ENCODE data around the gene NRN1L.
"Not testable (repeated sequence)": the region's sequence is repeated elsewhere in the genome, so short reads cannot be mapped to it uniquely, and the experiment has no call there.

NRN1L gene

GRCh38 chr16:67882374-67883145 is 2.1 kb upstream of the NRN1L start:
- DNase-seq = no peak

GRCh38 chr16:67883146-67883871 is 1.4 kb upstream of the NRN1L start:
- no peak for DNase-seq

DNA sequence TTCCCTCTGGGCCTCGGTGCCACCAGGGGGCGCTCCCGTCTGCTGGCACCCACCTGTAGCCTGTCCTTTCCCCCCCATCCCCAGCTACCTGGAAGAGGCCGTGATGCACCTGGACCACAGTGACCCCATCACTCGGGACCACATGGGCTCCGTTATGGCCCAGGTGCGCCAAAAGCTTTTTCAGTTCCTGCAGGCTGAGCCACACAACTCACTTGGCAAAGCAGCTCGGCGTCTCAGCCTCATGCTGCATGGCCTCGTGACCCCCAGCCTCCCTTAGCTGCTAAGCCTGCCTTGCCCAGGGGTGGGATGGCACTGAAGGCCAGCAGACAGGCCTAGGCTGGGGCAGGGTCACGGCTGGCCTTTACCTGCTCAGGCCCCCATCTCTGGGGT is 818 bp upstream of the NRN1L start:
- peak; percentile 38 for DNase-seq

- DNase-seq = no peak
Measured at GRCh38 chr16:67885545-67885944, 860 bp downstream of the NRN1L start.

GRCh38 chr16:67885976-67886375 is 1.3 kb downstream of the NRN1L start:
- no peak for DNase-seq

DNA sequence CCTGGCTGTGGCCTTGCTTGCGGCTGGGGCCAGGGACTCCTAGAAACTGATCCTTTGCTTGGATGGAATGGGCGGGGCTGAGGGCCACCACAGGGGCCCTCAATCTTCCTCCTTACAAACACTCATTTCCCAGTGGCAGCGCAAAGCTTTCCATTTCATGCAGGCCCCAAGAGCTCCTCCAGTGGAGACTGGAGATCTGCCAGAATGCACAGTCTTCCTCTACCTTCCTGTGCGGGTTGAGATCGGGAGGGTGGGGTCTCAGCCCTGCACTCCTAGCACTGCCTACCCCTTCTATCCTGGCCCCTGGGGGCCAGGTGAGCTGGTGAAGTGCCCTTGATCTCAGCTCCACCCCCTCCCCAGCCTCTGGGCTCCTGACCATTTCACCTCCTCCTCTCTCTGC is 1.7 kb downstream of the NRN1L start:
- no peak for DNase-seq

- DNase-seq = no peak
Measured at GRCh38 chr16:67888331-67888730, 3.6 kb downstream of the NRN1L start.

DNA sequence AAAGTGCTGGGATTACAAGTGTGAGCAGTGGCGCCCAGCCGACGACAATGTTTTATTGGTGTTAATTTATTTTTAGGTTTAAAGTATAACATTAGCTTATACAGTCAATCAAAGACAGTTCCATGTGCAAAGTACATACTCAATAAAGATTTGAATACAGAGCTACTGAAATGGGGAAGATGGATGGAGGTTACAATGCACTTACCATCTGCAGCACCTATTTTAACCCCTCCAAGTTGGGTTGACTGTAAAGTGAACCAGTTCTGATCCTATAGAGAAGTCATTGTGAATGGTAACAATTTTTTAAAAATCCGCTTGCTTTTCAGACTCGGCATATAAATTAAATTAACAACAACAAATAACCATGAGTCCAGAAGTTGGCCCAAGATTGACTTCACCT is 7.7 kb downstream of the NRN1L start:
- no peak for DNase-seq

- DNase-seq = peak; percentile 95
Measured at GRCh38 chr16:67892899-67893742, 8.4 kb downstream of the NRN1L start, which contains the start of gene PSKH1. TSS of gene PSKH1 (plus strand) at chr16:67893254. CDS start at chr16:67908750, 15,496 bp downstream.

DNA sequence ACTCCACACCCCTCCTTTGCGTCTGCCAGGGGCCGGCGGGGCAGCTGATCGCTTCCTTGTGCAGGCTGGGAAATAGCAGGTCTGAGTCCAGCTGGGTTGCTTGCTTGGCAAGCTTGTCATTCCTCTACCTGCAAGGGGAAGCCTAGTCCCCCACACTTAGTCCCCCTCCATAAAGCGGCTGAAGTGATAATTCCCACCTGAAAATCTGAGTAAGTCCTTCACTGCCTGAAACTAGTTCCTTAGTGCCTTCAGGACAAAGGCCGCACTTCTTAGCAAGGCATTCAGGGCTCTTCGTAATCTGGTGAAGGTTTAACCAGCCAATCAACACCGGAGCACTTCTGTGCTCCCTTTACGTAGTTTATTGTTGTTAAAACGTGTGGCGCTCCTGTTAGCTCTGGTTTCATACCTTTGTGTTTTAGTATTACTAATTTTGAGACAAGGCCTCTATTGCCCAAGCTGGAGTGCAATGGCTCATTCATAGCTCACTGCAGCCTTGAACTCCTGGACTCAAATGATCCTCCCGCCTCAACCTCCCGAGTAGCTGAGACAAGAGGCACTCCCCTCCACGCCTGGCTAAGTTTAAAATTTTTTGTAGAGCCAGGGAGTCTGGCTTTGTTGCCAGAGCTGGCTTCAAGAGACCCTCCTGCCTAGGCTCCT is 9.2 kb downstream of the NRN1L start:
- DNase-seq = no peak

GRCh38 chr16:67897231-67897630 is 12.5 kb downstream of the NRN1L start:
- DNase-seq = no peak

DNA sequence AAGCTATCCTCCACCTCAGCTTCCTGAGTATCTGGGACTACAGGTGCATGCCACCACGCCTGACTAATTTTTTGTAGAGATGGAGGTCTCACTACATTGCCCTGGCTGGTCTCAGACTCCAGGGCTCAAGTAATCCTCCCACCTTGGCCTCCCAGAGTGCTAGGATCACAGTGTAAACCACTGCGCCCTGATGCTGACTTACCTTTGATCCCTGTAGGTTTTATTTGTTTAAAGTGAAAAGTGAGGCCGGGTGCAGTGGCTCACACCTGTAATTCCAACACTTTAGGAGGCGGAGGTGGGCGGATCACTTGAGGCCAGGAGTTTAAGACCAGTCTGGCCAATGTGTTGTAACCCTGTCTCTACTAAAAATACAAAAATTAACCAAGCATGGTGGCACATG is 17.0 kb downstream of the NRN1L start:
- no peak for DNase-seq

DNA sequence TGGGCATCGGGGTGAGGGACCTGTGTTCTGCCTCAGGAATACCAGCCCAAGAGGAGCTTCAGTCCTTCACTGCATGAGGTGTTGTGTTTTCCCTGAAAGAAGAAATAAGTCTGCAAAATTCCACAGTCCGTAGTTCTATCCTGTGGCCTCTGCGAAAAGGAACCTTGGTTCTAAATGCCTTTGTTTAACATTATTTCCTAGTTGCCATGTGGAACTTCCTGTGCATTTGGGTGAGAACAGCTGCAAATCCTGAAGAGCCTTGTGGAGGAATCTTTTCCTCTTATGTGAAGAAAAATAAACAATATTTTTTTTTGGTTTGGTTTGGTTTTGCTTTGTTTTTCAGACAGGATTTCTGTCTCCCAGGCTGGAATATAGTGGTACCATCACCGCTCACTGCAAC is 18.1 kb downstream of the NRN1L start:
- DNase-seq = no peak

- no peak for DNase-seq
Measured at GRCh38 chr16:67907397-67908180, 22.9 kb downstream of the NRN1L start.

- DNase-seq = no peak
Measured at GRCh38 chr16:67909056-67909742, 24.5 kb downstream of the NRN1L start.

DNA sequence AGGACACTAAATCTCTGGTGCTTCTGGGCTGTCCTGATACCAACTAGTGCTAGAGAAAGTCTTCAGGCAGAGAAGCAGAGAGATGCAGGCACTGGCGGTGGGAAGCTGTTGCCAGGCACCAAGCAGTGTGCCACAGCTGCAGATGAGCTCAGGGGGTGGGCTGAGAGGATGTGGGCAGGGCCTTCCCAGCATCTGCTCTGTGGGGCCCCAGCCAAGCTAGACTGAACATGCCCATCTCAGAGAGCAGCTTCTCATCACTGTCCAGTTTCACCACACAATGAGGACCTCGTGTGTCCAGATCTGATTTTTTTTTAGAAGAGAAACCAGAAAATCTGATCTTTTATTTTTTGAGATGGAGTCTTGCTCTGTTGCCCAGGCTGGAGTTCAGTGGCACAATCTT is 25.5 kb downstream of the NRN1L start:
- no peak for DNase-seq

DNA sequence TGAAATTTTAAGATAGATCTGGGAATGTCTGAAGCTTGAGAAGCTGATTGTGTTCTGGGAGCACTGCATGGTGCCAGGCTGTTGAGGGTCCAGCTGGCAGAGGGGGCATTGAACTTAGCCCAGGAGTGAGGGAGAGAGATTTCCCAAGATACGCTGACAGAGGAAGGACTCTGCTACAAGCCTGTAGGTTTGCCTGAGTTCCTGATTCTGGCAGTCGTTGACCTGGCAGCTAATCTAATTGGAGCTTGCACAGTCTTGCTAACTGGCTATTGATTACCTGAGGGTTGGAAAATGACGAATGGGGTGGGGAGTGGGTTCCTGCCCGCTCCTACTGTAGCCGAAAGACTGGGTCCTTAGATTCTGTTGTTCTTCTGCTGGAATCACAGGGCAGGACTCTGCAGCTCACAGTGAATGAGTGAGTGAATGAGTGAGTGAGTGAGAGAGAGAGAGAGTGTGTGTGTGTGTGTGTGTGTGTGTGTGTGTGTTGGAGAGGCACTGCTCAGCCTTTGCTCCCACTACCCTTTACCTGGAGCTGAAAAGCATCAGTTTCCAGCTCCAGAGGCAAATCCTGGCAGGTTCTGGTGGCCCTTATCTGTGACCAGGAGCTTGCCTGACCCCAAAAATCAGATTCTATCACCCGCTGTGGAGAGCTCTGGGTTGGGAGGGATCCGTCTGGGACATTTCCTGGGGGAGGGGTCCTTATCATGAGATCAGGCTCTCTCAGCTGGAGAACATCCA is 30.2 kb downstream of the NRN1L start:
- no peak for DNase-seq

- not testable (repeated sequence) for DNase-seq
Measured at GRCh38 chr16:67915496-67915769, 30.7 kb downstream of the NRN1L start.

- no peak for DNase-seq
Measured at GRCh38 chr16:67915831-67916723, 31.4 kb downstream of the NRN1L start.

Measured in right kidney (tissue), 1 donor.